HepG2 (cell line): ENCODE results near the gene EMILIN1. TPM values are rescaled to one million over a fixed set of nuclear protein-coding genes. Genes with fewer than 3 reads are reported as not detected.

Experiments
- AFF4 ChIP-seq: sonication (generic); formaldehyde crosslinking; IDR thresholded peaks from 2 replicates; pipeline ENCODE4 v1.4.0; 2020; ENCODE audit warnings: missing genetic modification reagents
- ATF5 ChIP-seq: sonication (generic); formaldehyde crosslinking; IDR thresholded peaks from 2 replicates; pipeline ENCODE4 v1.4.0; 2020; ENCODE audit warnings: mild to moderate bottlenecking, low read depth, missing genetic modification reagents
- MLXIP ChIP-seq: sonication (generic); formaldehyde crosslinking; IDR thresholded peaks from 2 replicates; pipeline ENCODE4 v1.9.0; 2021; ENCODE audit warnings: missing genetic modification reagents, borderline replicate concordance
- POLR2G ChIP-seq: fragments of 200-400 bp; formaldehyde crosslinking; IDR thresholded peaks from 2 replicates; pipeline ENCODE4 v1.6.1; 2018; ENCODE audit warnings: mild to moderate bottlenecking, low read depth, low read length, moderate library complexity
- RFX3 ChIP-seq: IDR thresholded peaks from 2 replicates; pipeline ENCODE4 v1.6.1; 2016; ENCODE audit warnings: missing biosample characterization, missing genetic modification reagents
- USF2 ChIP-seq, 2 experiments: sonication (generic) in 1 of 2; formaldehyde crosslinking in 1 of 2; IDR thresholded peaks; 2 replicates each; pipeline versions ENCODE4 v1.5.1 to v1.6.1; 2011 to 2020; ENCODE audit warnings: borderline replicate concordance in 1 of 2, low read depth in 1 of 2, low read length in 1 of 2, mild to moderate bottlenecking in 1 of 2, missing genetic modification reagents in 1 of 2, moderate library complexity in 1 of 2
- ZNF407 ChIP-seq: sonication (generic); formaldehyde crosslinking; IDR thresholded peaks from one replicate; pipeline ENCODE4 v1.5.1; 2020; ENCODE audit warnings: mild to moderate bottlenecking, missing genetic modification reagents; ENCODE audit errors: not compliant biosample characterization
- polyA plus RNA-seq, 8 experiments: library from polyadenylated mRNA; depleted of rRNA in 3 of 8; stranded (reverse) in 7 of 8; unstranded in 1 of 8; fragments of >200 nt; fragmentation: Illumina TruSeq in 4 of 8; extraction: Trizol in 4 of 8; gene quantifications; 2 replicates each; pipeline versions ENCODE4 v1.2.1 to v1.2.3, GENCODE V29; 2011 to 2016; ENCODE audit warnings: low read depth in 4 of 8, missing spikeins in 1 of 8, mixed read lengths in 1 of 8; ENCODE audit not compliant: insufficient read depth in 1 of 8
- total RNA-seq, 5 experiments: library from RNA; depleted of rRNA; stranded (reverse); fragments of >200 nt; fragmentation: Illumina TruSeq; extraction: Trizol; gene quantifications; 2 replicates each; pipeline ENCODE4 v1.2.3, GENCODE V29; 2016; ENCODE audit warnings: low read depth in 1 of 5

The EMILIN1 gene
- total and polyA plus RNA-seq, 2 of the 13 experiments (the other 11 are each of a cell fraction or from before 2014, with no cell fraction given): 8.1 to 9.7 TPM

- TF ChIP-seq RFX3 (CRISPR knock-in tag): no peak
- peak; percentile 89 for TF ChIP-seq POLR2G
- peak; percentile 79; the same call in 1 of the 2 replicates for TF ChIP-seq MLXIP (CRISPR knock-in tag)
- TF ChIP-seq AFF4 (CRISPR knock-in tag): no peak
- no peak for TF ChIP-seq ZNF407
- no peak for TF ChIP-seq USF2 (IDR thresholded peaks at IDR 0.05; ENCODE audit: low read depth, low read length)
- TF ChIP-seq USF2 (CRISPR knock-in tag; IDR thresholded peaks at IDR 0.05; ENCODE audit: borderline replicate concordance): peak; percentile 38; the same call in 1 of the 2 replicates
- TF ChIP-seq ATF5 (CRISPR knock-in tag): no peak
Observed at GRCh38 chr2:27050281-27050995, 28.0 kb upstream of the EMILIN1 start (continued).
